Lower leg skin (tissue), 4 donors: ENCODE results near the gene NTHL1. TPM values are rescaled to one million over a fixed set of nuclear protein-coding genes. Genes with fewer than 3 reads are reported as not detected.

Experiments
- DNase-seq, 2 donors: peaks; one replicate each; pipeline ENCODE4 v3.0.0-alpha.2; 2019; ENCODE audit warnings: low spot score in 2 of 2
- H3K4me3 ChIP-seq: fragments of 200-600 bp; sonication (generic); 2 replicates; pipeline ENCODE4 v1.5.1; 2017; ENCODE audit warnings: mild to moderate bottlenecking, low read depth; ENCODE audit not compliant: poor library complexity, severe bottlenecking
- POLR2A ChIP-seq, 2 donors: fragments of 450-650 bp; IDR thresholded peaks; one replicate each; pipeline ENCODE4 v1.6.1; 2016 to 2017; ENCODE audit warnings: antibody characterized with exemption in 2 of 2, mild to moderate bottlenecking in 1 of 2, moderate library complexity in 1 of 2
- WGBS, 2 donors: methylation state at CpG; one replicate each; pipeline ENCODE4 v1.1.5; 2018; 5-methylcytosine and 5-hydroxymethylcytosine counted together
- intact Hi-C: fragments of 100-400 bp; cut with DNase I; formaldehyde crosslinking; loops from one replicate; pipeline ENCODE4 v1.15.0; 2023; ENCODE audit warnings: low total_unique reads
- total RNA-seq, 4 donors: library from RNA; depleted of rRNA; stranded (reverse); fragments of >200 nt; gene quantifications; one replicate each; pipeline ENCODE4 v1.1.0, GENCODE V29; 2016
- TF ChIP-seq, protein P1 (sequence below), 3 donors: fragments of 450-650 bp; IDR thresholded peaks; one replicate each; pipeline ENCODE4 v1.5.1; 2016; ENCODE audit warnings: antibody characterized with exemption in 3 of 3, mild to moderate bottlenecking in 3 of 3, moderate library complexity in 2 of 3

NTHL1 gene
- total RNA-seq, 4 donors from 2014 or later, result 5.8 to 29.9 (median 21.5) TPM

DNA sequence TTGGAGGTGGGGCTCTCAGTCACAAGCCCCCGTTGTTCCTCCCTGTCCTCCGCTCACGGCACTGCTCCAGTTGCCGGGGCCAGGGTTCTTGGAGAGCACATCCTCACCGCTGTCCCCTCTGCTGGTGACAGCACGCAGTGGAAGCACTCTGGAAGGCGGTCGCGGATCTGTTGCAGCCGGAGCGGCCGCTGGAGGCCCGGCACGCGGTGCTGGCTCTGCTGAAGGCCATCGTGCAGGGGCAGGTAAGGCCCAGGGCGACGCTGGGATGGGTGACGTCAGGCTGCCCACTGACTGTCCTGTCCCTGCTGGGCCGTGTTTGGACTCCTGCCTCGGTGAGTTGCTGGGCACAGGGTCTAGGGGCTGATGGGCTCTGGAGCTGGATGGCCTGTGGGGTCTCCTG lies 5.6 kb upstream of the NTHL1 start:
- no peak for DNase-seq
- TF ChIP-seq POLR2A (IDR thresholded peaks at IDR 0.05), result no peak
- TF ChIP-seq, protein P1, sequence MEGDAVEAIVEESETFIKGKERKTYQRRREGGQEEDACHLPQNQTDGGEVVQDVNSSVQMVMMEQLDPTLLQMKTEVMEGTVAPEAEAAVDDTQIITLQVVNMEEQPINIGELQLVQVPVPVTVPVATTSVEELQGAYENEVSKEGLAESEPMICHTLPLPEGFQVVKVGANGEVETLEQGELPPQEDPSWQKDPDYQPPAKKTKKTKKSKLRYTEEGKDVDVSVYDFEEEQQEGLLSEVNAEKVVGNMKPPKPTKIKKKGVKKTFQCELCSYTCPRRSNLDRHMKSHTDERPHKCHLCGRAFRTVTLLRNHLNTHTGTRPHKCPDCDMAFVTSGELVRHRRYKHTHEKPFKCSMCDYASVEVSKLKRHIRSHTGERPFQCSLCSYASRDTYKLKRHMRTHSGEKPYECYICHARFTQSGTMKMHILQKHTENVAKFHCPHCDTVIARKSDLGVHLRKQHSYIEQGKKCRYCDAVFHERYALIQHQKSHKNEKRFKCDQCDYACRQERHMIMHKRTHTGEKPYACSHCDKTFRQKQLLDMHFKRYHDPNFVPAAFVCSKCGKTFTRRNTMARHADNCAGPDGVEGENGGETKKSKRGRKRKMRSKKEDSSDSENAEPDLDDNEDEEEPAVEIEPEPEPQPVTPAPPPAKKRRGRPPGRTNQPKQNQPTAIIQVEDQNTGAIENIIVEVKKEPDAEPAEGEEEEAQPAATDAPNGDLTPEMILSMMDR (IDR thresholded peaks at IDR 0.05), result no peak
- intact Hi-C loops, result no loop called here
- 95 to 100% methylated on average over 12 to 21 of the region's 21 CpGs for WGBS, 2 donors
- H3K4me3 ChIP-seq, result no peak overlapping the region

DNA sequence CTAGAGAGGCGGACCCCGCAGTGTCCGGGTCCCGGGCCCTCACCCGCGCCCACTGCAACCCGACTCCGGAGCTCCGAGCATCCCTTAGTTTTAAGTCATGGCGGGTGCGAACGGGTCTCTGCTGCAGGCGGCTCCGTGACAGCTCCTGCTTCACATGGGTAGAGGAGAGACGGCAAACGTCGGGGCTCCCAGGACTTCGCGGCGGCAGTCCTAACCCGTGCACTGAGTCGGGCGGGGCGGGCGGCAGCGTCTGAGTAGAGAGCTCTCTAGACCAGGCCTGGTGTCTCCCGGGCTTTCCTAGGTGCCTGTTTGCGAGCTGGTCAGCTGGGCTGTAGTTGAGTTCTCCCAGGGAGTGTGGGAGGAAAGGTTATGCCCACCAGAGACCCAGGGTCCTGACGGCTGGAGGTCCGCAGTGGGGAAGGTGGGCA lies 496 bp upstream of the NTHL1 start:
- TF ChIP-seq, protein P1 (IDR thresholded peaks at IDR 0.05), result no peak
- no peak for TF ChIP-seq POLR2A (IDR thresholded peaks at IDR 0.05)
- intact Hi-C loops, result no loop called here
- 0 to 2% methylated on average over 2 to 17 of the region's 30 CpGs for WGBS, 2 donors
- no peak for DNase-seq
- peak overlapping the region; percentile 71 for H3K4me3 ChIP-seq

DNA sequence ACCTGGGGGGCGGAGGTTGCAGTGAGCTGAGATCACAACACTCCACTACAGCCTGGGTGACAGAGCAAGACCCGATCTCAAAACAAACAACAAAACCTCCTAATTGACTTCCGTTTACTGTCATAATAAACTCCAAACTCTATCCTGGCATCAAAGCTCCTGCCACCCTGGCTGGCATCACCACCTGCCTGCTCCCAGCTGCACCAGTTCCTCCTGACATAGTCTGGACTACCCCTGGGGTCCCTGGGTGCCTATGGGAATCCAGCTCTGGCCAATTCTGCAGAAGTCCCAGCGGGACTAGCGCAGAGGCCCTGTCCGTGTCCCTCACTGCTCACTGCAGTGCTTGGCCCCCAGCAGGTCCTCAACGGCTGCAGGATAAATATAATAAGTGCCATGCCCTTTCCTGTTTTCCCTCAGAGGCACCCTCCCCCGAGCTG lies 723 bp downstream of the NTHL1 start:
- no peak for DNase-seq
- 18 to 19% methylated on average over 6 to 8 of the region's 8 CpGs for WGBS, 2 donors
- intact Hi-C loops, result no loop called here
- no peak for TF ChIP-seq POLR2A (IDR thresholded peaks at IDR 0.05)
- TF ChIP-seq, protein P1 (IDR thresholded peaks at IDR 0.05), result no peak
- no peak overlapping the region for H3K4me3 ChIP-seq

DNA sequence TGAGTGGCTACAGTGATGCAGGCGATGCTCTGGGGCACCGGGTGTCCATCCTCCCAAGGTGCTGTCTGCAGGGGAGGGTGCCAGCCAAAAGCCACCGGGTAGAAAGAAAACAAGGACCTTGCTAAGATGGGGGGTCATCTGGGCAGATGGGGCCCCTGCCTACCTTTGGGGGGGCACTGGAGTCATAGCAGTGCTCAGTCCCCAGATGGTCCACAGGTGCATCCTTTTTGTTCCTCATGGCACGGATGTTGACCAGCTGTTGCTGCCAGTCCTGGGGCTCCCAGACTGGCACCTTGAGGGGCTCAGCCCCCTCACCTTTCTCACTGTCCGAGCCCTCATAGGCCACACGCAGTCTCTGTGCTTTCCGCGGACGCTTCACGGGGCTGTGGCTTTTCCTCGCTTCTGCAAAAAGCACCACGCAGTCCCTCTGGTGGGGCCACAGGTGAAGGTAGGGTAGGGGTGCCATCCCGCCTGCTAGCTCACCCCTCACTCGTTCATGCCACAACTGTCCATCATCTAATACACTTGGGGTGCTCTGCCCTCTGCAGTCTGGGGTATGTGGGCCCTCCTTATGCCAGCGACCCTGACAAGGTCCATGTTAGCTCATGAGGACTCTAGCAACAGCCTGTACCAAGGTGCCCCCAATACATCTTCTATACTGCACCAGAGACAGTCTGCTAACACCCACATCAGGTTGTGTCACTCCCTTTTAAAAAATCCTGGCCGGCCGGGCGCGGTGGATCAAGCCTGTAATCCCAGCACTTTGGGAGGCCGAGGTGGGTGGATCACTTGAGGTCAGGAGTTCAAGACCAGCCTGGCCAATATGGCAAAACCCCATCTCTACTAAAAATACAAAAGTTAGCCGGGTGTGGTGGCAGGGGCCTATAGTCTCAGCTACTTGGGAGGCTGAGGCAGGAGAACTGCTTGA lies 1.4 kb downstream of the NTHL1 start:
- intact Hi-C loops, result no loop called here
- TF ChIP-seq, protein P1 (IDR thresholded peaks at IDR 0.05), result no peak
- TF ChIP-seq POLR2A (IDR thresholded peaks at IDR 0.05), result no peak
- no peak for DNase-seq
- WGBS, 2 donors, result 89 to 91% methylated on average over 21 of the region's 21 CpGs
- no peak overlapping the region for H3K4me3 ChIP-seq

DNA sequence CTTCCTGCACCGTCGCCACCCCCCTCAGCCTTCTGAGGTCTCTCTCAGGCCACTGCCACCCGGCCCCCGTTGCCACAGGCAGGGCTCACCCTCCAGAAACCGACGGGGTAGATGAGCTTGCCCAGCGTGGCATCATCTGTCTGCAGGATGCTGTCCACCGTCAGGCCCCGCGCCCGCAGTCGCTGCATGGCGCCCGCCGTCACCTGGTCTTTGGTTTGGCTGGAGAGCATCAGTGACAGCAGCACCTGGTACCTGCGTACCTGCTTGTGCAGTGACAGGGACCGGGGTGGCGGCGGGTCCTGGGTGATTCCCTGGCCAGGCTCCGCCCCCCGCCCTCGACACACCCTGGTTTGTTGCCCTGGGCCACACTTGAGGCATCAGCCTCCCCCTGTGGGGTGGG lies 3.1 kb downstream of the NTHL1 start:
- WGBS, 2 donors, result 81 to 87% methylated on average over 12 to 21 of the region's 22 CpGs
- no peak for DNase-seq
- intact Hi-C loops, result no loop called here
- TF ChIP-seq, protein P1 (IDR thresholded peaks at IDR 0.05), result no peak
- no peak for TF ChIP-seq POLR2A (IDR thresholded peaks at IDR 0.05)
- no peak overlapping the region for H3K4me3 ChIP-seq
